GM23338 (cell line): ENCODE results near the gene WHAMM. TPM values are rescaled to one million over a fixed set of nuclear protein-coding genes. Genes with fewer than 3 reads are reported as not detected.

Source experiments
- ATAC-seq: fragments of 200-7000 bp; cut with Tn5 transposase; 3 replicates; pipeline ENCODE4 v1.9.1; 2020
- DNase-seq: peaks from one replicate; pipeline ENCODE4 v3.0.0-alpha.2; 2015; ENCODE audit warnings: low spot score
- H2AFZ ChIP-seq: fragments of 200-600 bp; sonication (generic); 2 replicates; pipeline ENCODE4 v1.8.0; 2016; ENCODE audit warnings: antibody characterized with exemption, mild to moderate bottlenecking, moderate library complexity
- H3F3A ChIP-seq: fragments of 200-600 bp; sonication (generic); replicated peaks from 2 replicates; pipeline ENCODE4 v1.8.0; 2017; ENCODE audit warnings: antibody characterized with exemption, mixed run types, low read depth
- H3K27ac ChIP-seq: fragments of 200-600 bp; sonication (generic); 2 replicates; pipeline ENCODE4 v1.6.1; 2016; ENCODE audit warnings: low read depth
- H3K27me3 ChIP-seq: fragments of 200-600 bp; sonication (generic); 2 replicates; pipeline ENCODE4 v1.8.0; 2016; ENCODE audit warnings: mild to moderate bottlenecking, mixed run types, moderate library complexity; ENCODE audit not compliant: insufficient read depth
- H3K36me3 ChIP-seq: fragments of 200-600 bp; sonication (generic); 2 replicates; pipeline ENCODE4 v1.8.0; 2016; ENCODE audit warnings: mild to moderate bottlenecking; ENCODE audit not compliant: insufficient read depth
- H3K4me1 ChIP-seq: fragments of 200-600 bp; sonication (generic); 2 replicates; pipeline ENCODE4 v1.8.0; 2016; ENCODE audit warnings: mild to moderate bottlenecking, moderate library complexity; ENCODE audit not compliant: insufficient read depth
- H3K4me2 ChIP-seq: fragments of 200-600 bp; sonication (generic); 2 replicates; pipeline ENCODE4 v1.7.1; 2017; ENCODE audit warnings: mixed run types
- H3K4me3 ChIP-seq: fragments of 200-600 bp; sonication (generic); 2 replicates; pipeline ENCODE4 v1.6.1; 2016; ENCODE audit warnings: mixed run types
- H3K79me2 ChIP-seq: fragments of 200-600 bp; sonication (generic); replicated peaks from 2 replicates; pipeline ENCODE4 v1.8.0; 2017; ENCODE audit warnings: mild to moderate bottlenecking; ENCODE audit not compliant: insufficient read depth
- H3K9me2 ChIP-seq: fragments of 200-600 bp; sonication (generic); 2 replicates; pipeline ENCODE4 v1.8.0; 2017; ENCODE audit not compliant: insufficient read depth
- H4K20me1 ChIP-seq: fragments of 200-600 bp; sonication (generic); replicated peaks from 2 replicates; pipeline ENCODE4 v1.8.0; 2017; ENCODE audit warnings: mild to moderate bottlenecking; ENCODE audit not compliant: insufficient read depth
- H3K27ac Mint-ChIP-seq: 2 replicates; pipeline ENCODE4 v1.8.0; 2020; ENCODE audit warnings: inconsistent platforms, mild to moderate bottlenecking, moderate library complexity, mixed read lengths
- H3K27me3 Mint-ChIP-seq: 3 replicates; pipeline ENCODE4 v1.8.0; 2022; ENCODE audit warnings: low read depth, mild to moderate bottlenecking, moderate library complexity, mixed read lengths, inconsistent platforms; ENCODE audit not compliant: insufficient read depth, poor library complexity
- H3K36me3 Mint-ChIP-seq: 3 replicates; pipeline ENCODE4 v1.8.0; 2021; ENCODE audit warnings: low read depth, mild to moderate bottlenecking, inconsistent platforms, moderate library complexity, mixed read lengths
- H3K4me1 Mint-ChIP-seq: 3 replicates; pipeline ENCODE4 v1.8.0; 2020; ENCODE audit warnings: mild to moderate bottlenecking, inconsistent platforms, mixed read lengths
- H3K4me3 Mint-ChIP-seq: 3 replicates; pipeline ENCODE4 v1.8.0; 2021; ENCODE audit warnings: moderate library complexity, mild to moderate bottlenecking, inconsistent platforms, mixed read lengths
- H3K9me3 Mint-ChIP-seq: 3 replicates; pipeline ENCODE4 v1.8.0; 2020; ENCODE audit warnings: moderate library complexity, mild to moderate bottlenecking, inconsistent platforms, mixed read lengths
- EZH2 ChIP-seq: fragments of 200-600 bp; sonication (generic); IDR thresholded peaks from one replicate; pipeline ENCODE4 v1.8.0; 2017; ENCODE audit warnings: antibody characterized with exemption, mild to moderate bottlenecking, low read depth; ENCODE audit not compliant: unreplicated experiment
- POLR2AphosphoS5 ChIP-seq: IDR thresholded peaks from 2 replicates; pipeline ENCODE4 v1.6.1; 2016; ENCODE audit warnings: antibody characterized with exemption, low read depth
- polyA plus RNA-seq: library from polyadenylated mRNA; unstranded; fragments of >200 nt; fragmentation: Nextera tagmentation; extraction: Ambion mirVana; gene quantifications from 2 replicates; pipeline ENCODE4 v1.2.1, GENCODE V29; 2016
- total RNA-seq: library from RNA; depleted of rRNA; stranded (reverse); fragments of >200 nt; shearing (Covaris generic); gene quantifications from 2 replicates; pipeline ENCODE4 v1.2.3, GENCODE V29; 2014
- TF ChIP-seq, protein P1 (sequence below): fragments of 250-450 bp; sonication (Bioruptor Pico); IDR thresholded peaks from 2 replicates; pipeline ENCODE4 v1.5.0; 2020; ENCODE audit warnings: mild to moderate bottlenecking, moderate library complexity
- TF ChIP-seq, protein P2 (sequence below): IDR thresholded peaks from one replicate; pipeline ENCODE4 v1.6.1; 2018; ENCODE audit warnings: antibody characterized with exemption; ENCODE audit not compliant: unreplicated experiment

Gene WHAMM
- total and polyA plus RNA-seq, 2 experiments from 2014 or later: 2.2 to 4.1 TPM

DNA sequence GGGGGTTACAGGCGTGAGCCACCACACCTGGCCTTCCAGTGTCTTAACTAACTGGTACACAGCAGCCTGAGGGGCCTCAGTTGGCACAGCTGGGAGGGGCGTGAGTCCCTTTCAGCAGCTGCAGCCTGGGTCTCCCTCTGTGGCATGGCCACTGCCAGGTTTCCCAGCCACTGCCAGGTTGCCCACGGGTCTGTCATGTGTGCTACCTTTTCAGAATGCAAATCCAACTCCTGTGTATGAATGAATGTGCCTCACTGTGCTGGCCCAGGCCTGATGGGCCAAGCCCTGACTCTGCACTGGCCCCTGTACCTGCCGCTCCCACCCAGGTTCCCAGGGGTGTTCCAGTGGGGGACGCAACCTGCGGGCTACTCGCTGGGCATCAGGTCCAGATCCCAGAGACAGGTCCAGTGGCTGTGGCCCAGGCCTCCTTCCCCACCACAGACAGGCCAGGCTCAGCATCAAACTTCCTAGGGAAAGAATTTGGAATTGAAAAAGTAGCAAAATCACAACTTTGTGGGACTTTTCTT lies 26.0 kb downstream of the WHAMM start (continued):
- TF ChIP-seq, protein P1, sequence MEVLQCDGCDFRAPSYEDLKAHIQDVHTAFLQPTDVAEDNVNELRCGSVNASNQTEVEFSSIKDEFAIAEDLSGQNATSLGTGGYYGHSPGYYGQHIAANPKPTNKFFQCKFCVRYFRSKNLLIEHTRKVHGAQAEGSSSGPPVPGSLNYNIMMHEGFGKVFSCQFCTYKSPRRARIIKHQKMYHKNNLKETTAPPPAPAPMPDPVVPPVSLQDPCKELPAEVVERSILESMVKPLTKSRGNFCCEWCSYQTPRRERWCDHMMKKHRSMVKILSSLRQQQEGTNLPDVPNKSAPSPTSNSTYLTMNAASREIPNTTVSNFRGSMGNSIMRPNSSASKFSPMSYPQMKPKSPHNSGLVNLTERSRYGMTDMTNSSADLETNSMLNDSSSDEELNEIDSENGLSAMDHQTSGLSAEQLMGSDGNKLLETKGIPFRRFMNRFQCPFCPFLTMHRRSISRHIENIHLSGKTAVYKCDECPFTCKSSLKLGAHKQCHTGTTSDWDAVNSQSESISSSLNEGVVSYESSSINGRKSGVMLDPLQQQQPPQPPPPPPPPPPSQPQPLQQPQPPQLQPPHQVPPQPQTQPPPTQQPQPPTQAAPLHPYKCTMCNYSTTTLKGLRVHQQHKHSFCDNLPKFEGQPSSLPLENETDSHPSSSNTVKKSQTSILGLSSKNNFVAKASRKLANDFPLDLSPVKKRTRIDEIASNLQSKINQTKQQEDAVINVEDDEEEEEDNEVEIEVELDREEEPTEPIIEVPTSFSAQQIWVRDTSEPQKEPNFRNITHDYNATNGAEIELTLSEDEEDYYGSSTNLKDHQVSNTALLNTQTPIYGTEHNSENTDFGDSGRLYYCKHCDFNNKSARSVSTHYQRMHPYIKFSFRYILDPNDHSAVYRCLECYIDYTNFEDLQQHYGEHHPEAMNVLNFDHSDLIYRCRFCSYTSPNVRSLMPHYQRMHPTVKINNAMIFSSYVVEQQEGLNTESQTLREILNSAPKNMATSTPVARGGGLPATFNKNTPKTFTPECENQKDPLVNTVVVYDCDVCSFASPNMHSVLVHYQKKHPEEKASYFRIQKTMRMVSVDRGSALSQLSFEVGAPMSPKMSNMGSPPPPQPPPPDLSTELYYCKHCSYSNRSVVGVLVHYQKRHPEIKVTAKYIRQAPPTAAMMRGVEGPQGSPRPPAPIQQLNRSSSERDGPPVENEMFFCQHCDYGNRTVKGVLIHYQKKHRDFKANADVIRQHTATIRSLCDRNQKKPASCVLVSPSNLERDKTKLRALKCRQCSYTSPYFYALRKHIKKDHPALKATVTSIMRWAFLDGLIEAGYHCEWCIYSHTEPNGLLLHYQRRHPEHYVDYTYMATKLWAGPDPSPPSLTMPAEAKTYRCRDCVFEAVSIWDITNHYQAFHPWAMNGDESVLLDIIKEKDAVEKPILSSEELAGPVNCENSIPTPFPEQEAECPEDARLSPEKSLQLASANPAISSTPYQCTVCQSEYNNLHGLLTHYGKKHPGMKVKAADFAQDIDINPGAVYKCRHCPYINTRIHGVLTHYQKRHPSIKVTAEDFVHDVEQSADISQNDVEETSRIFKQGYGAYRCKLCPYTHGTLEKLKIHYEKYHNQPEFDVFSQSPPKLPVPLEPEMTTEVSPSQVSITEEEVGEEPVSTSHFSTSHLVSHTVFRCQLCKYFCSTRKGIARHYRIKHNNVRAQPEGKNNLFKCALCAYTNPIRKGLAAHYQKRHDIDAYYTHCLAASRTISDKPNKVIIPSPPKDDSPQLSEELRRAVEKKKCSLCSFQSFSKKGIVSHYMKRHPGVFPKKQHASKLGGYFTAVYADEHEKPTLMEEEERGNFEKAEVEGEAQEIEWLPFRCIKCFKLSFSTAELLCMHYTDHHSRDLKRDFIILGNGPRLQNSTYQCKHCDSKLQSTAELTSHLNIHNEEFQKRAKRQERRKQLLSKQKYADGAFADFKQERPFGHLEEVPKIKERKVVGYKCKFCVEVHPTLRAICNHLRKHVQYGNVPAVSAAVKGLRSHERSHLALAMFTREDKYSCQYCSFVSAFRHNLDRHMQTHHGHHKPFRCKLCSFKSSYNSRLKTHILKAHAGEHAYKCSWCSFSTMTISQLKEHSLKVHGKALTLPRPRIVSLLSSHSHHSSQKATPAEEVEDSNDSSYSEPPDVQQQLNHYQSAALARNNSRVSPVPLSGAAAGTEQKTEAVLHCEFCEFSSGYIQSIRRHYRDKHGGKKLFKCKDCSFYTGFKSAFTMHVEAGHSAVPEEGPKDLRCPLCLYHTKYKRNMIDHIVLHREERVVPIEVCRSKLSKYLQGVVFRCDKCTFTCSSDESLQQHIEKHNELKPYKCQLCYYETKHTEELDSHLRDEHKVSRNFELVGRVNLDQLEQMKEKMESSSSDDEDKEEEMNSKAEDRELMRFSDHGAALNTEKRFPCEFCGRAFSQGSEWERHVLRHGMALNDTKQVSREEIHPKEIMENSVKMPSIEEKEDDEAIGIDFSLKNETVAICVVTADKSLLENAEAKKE (CRISPR knock-in tag): no peak
- TF ChIP-seq EZH2: no peak

DNA sequence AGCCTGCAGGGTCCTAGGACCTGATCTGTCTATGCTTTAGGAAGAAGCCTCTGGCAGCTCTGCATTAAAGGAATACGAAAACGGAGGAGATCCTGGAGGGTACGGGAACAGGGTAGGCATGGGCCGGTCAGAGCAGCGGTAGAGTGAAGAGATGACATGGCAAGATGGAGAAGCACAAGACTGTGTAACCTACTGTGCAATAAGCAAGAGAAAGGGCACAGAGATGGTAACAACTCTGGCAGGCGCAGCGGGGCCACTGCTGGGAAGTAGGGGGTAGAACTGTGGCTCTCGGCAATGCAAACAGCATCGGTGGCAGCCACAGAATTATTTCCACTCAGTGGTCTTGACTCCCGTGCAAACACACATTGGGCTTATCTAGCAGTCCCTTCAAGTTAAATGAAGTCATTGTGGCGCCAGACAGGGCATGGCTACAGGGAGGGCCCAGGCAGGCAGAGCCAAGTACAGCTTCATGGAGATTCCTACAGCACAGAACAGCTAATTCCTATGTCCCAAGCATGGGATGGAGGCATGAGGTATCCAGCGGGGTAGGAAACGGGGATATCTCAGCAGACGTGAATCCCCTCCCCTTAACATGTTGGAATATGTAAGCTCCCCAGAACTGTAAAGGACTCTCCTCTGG lies 28.8 kb downstream of the WHAMM start:
- Histone ChIP-seq H3K4me2 (no peak overlapping the region), H3K4me1 (no peaks in the 10 kb centered on the region), H3K27ac (no peak overlapping the region), H4K20me1 (no peaks in the 10 kb centered on the region), H3F3A (no peaks in the 10 kb centered on the region), H3K36me3 (peaks cover 1% of the 10 kb centered on the region; the same call in 1 of the 2 replicates), H2AFZ (no peak overlapping the region), H3K4me3 (no peak overlapping the region), H3K27me3 (no peaks in the 10 kb centered on the region), H3K9me2 (no peaks in the 10 kb centered on the region), H3K79me2 (no peaks in the 10 kb centered on the region)
- H3K4me3 Mint-ChIP-seq: no peak overlapping the region
- no peaks in the 10 kb centered on the region for H3K27me3 Mint-ChIP-seq
- DNase-seq: no peak
- no peaks in the 10 kb centered on the region for H3K9me3 Mint-ChIP-seq
- no peak for ATAC-seq
- peaks cover 20% of the 10 kb centered on the region for H3K36me3 Mint-ChIP-seq
- H3K27ac Mint-ChIP-seq: no peak overlapping the region
- no peaks in the 10 kb centered on the region; the same call in 2 of the 3 replicates for H3K4me1 Mint-ChIP-seq
- TF ChIP-seq, protein P1 (CRISPR knock-in tag): no peak
- TF ChIP-seq, protein P2, sequence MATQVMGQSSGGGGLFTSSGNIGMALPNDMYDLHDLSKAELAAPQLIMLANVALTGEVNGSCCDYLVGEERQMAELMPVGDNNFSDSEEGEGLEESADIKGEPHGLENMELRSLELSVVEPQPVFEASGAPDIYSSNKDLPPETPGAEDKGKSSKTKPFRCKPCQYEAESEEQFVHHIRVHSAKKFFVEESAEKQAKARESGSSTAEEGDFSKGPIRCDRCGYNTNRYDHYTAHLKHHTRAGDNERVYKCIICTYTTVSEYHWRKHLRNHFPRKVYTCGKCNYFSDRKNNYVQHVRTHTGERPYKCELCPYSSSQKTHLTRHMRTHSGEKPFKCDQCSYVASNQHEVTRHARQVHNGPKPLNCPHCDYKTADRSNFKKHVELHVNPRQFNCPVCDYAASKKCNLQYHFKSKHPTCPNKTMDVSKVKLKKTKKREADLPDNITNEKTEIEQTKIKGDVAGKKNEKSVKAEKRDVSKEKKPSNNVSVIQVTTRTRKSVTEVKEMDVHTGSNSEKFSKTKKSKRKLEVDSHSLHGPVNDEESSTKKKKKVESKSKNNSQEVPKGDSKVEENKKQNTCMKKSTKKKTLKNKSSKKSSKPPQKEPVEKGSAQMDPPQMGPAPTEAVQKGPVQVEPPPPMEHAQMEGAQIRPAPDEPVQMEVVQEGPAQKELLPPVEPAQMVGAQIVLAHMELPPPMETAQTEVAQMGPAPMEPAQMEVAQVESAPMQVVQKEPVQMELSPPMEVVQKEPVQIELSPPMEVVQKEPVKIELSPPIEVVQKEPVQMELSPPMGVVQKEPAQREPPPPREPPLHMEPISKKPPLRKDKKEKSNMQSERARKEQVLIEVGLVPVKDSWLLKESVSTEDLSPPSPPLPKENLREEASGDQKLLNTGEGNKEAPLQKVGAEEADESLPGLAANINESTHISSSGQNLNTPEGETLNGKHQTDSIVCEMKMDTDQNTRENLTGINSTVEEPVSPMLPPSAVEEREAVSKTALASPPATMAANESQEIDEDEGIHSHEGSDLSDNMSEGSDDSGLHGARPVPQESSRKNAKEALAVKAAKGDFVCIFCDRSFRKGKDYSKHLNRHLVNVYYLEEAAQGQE: no peak
- no peak for TF ChIP-seq POLR2AphosphoS5
